K562 (cell line): ENCODE measurements around the gene ZNF775. TPM values are rescaled to one million over a fixed set of nuclear protein-coding genes. Genes with fewer than 3 reads are reported as not detected.

Experiments used
- LEF1 ChIP-seq: fragments of 450-650 bp; IDR thresholded peaks from 2 replicates; pipeline ENCODE4 v1.6.1; 2016; ENCODE audit warnings: mild to moderate bottlenecking
- NFIX ChIP-seq: fragments of 250-450 bp; sonication (Bioruptor Pico); IDR thresholded peaks from 2 replicates; pipeline ENCODE4 v1.4.0; 2020; ENCODE audit warnings: low read depth, mild to moderate bottlenecking, moderate library complexity
- NR2C2 ChIP-seq, 2 experiments: fragments of 200-800 bp in 1 of 2; sonication (Bioruptor generic) in 1 of 2; sonication (generic) in 1 of 2; formaldehyde crosslinking in 1 of 2; IDR thresholded peaks; 2 replicates each; pipeline versions ENCODE4 v1.6.1 to v1.8.0; 2016 to 2022; ENCODE audit warnings: mild to moderate bottlenecking in 1 of 2, missing compliant biosample characterization in 1 of 2, missing genetic modification characterization in 1 of 2, missing genetic modification reagents in 1 of 2
- POLR2B ChIP-seq: fragments of 450-650 bp; IDR thresholded peaks from 2 replicates; pipeline ENCODE4 v1.6.1; 2018; ENCODE audit warnings: low read depth; ENCODE audit not compliant: partially characterized antibody
- PTTG1 ChIP-seq: fragments of 450-650 bp; IDR thresholded peaks from 2 replicates; pipeline ENCODE4 v1.6.1; 2016; ENCODE audit warnings: low read depth, mild to moderate bottlenecking, missing genetic modification characterization, missing compliant biosample characterization
- SMARCA5 ChIP-seq: fragments of 450-650 bp; IDR thresholded peaks from 2 replicates; pipeline ENCODE4 v1.6.1; 2016
- STAT5A ChIP-seq: IDR thresholded peaks from 2 replicates; pipeline ENCODE4 v1.6.1; 2012; ENCODE audit warnings: low read length, inconsistent platforms, borderline replicate concordance
- ZNF174 ChIP-seq: fragments of 250-450 bp; sonication (Bioruptor Pico); IDR thresholded peaks from 2 replicates; pipeline ENCODE4 v1.4.0; 2020; ENCODE audit warnings: mild to moderate bottlenecking
- ZNF224 ChIP-seq: sonication (generic); formaldehyde crosslinking; IDR thresholded peaks from 2 replicates; pipeline ENCODE4 v1.8.0; 2022; ENCODE audit warnings: mild to moderate bottlenecking, missing genetic modification reagents
- ZNF561 ChIP-seq: fragments of 450-650 bp; formaldehyde crosslinking; conservative IDR thresholded peaks from 2 replicates; pipeline ENCODE4 v1.4.0; 2020; ENCODE audit warnings: mild to moderate bottlenecking, moderate library complexity
- ZNF584 ChIP-seq: fragments of 200-800 bp; sonication (Bioruptor generic); IDR thresholded peaks from 2 replicates; pipeline ENCODE4 v1.6.1; 2016; ENCODE audit warnings: low read depth, mild to moderate bottlenecking, missing genetic modification characterization, missing compliant biosample characterization
- polyA plus RNA-seq, 8 experiments: library from polyadenylated mRNA; depleted of rRNA in 4 of 8; stranded (reverse) in 5 of 8; unstranded in 3 of 8; fragments of >200 nt; fragmentation: Nextera tagmentation in 2 of 8; fragmentation: Illumina TruSeq in 1 of 8; extraction: Ambion mirVana in 2 of 8; extraction: Trizol in 1 of 8; gene quantifications; 2 replicates each; pipeline versions ENCODE4 v1.2.1 to v1.2.3, GENCODE V29; 2011 to 2014; ENCODE audit warnings: inconsistent platforms in 1 of 8, missing spikeins in 1 of 8
- total RNA-seq, 7 experiments: library from RNA; depleted of rRNA in 6 of 7; stranded (reverse); fragments of >200 nt in 6 of 7; fragmentation: Illumina TruSeq in 2 of 7; extraction: Trizol in 2 of 7; gene quantifications; 2 replicates each; pipeline versions ENCODE4 v1.2.1 to v1.2.3, GENCODE V29; 2011 to 2021; ENCODE audit warnings: low replicate concordance in 1 of 7
- TF ChIP-seq, protein P1 (sequence below): sonication (generic); formaldehyde crosslinking; IDR thresholded peaks from 2 replicates; pipeline ENCODE4 v1.8.0; 2022; ENCODE audit warnings: mild to moderate bottlenecking, missing genetic modification reagents
- TF ChIP-seq, protein P2 (sequence below): sonication (generic); formaldehyde crosslinking; IDR thresholded peaks from 2 replicates; pipeline ENCODE4 v1.8.0; 2022; ENCODE audit warnings: mild to moderate bottlenecking, low read depth, missing genetic modification reagents
- TF ChIP-seq, protein P3 (sequence below): fragments of 450-650 bp; formaldehyde crosslinking; conservative IDR thresholded peaks from 2 replicates; pipeline ENCODE4 v1.4.0; 2022; ENCODE audit warnings: mild to moderate bottlenecking, missing genetic modification characterization
- TF ChIP-seq, protein P4 (sequence below): fragments of 450-650 bp; IDR thresholded peaks from 2 replicates; pipeline ENCODE4 v1.6.1; 2016; ENCODE audit warnings: borderline replicate concordance
- TF ChIP-seq, protein P5 (sequence below), 2 experiments: fragments of 450-650 bp in 1 of 2; sonication (generic) in 1 of 2; formaldehyde crosslinking in 1 of 2; IDR thresholded peaks in 1 of 2; conservative IDR thresholded peaks in 1 of 2; 2 replicates each; pipeline versions ENCODE4 v1.6.1 to v1.8.1; 2016 to 2023; ENCODE audit warnings: mild to moderate bottlenecking in 2 of 2, moderate library complexity in 2 of 2, inconsistent platforms in 1 of 2, missing genetic modification reagents in 1 of 2

ZNF775 gene
- total and polyA plus RNA-seq, 9 of the 15 experiments (the other 6 are each of a cell fraction or from before 2014, with no cell fraction given), result 0.04 to 18.7 (median 4.9) TPM

DNA sequence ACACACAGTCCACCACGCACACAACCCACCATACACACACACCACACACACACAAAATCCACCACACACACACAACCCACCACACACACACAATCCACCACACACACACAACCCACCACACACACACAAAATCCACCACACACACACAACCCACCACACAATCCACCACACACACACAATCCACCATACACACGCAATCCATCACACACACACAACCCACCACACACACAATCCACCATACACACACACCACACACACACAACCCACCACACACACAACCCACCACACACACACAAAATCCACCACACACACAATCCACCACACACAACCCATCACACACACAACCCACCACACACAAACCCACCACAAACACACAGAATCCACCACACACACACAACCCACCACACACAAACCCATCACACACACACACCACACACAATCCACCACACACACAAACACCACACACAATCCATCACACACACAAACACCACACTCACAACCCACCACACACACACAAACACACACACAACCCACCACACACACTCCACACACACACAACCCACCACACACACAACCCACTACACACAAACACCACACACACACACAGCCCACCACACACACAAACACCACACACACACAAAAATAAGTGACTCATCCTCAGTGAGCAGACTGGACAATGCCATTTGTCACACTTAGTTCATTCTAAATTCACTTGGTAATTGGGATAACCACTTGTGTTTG, 19.3 kb upstream of the ZNF775 start (continued):
- TF ChIP-seq, protein P1, sequence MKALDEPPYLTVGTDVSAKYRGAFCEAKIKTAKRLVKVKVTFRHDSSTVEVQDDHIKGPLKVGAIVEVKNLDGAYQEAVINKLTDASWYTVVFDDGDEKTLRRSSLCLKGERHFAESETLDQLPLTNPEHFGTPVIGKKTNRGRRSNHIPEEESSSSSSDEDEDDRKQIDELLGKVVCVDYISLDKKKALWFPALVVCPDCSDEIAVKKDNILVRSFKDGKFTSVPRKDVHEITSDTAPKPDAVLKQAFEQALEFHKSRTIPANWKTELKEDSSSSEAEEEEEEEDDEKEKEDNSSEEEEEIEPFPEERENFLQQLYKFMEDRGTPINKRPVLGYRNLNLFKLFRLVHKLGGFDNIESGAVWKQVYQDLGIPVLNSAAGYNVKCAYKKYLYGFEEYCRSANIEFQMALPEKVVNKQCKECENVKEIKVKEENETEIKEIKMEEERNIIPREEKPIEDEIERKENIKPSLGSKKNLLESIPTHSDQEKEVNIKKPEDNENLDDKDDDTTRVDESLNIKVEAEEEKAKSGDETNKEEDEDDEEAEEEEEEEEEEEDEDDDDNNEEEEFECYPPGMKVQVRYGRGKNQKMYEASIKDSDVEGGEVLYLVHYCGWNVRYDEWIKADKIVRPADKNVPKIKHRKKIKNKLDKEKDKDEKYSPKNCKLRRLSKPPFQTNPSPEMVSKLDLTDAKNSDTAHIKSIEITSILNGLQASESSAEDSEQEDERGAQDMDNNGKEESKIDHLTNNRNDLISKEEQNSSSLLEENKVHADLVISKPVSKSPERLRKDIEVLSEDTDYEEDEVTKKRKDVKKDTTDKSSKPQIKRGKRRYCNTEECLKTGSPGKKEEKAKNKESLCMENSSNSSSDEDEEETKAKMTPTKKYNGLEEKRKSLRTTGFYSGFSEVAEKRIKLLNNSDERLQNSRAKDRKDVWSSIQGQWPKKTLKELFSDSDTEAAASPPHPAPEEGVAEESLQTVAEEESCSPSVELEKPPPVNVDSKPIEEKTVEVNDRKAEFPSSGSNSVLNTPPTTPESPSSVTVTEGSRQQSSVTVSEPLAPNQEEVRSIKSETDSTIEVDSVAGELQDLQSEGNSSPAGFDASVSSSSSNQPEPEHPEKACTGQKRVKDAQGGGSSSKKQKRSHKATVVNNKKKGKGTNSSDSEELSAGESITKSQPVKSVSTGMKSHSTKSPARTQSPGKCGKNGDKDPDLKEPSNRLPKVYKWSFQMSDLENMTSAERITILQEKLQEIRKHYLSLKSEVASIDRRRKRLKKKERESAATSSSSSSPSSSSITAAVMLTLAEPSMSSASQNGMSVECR (CRISPR knock-in tag), result no peak
- TF ChIP-seq, protein P2, sequence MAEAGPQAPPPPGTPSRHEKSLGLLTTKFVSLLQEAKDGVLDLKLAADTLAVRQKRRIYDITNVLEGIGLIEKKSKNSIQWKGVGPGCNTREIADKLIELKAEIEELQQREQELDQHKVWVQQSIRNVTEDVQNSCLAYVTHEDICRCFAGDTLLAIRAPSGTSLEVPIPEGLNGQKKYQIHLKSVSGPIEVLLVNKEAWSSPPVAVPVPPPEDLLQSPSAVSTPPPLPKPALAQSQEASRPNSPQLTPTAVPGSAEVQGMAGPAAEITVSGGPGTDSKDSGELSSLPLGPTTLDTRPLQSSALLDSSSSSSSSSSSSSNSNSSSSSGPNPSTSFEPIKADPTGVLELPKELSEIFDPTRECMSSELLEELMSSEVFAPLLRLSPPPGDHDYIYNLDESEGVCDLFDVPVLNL, result peak; percentile 26; the same call in 1 of the 2 replicates
- peak; percentile 86 for TF ChIP-seq SMARCA5
- TF ChIP-seq, protein P3, sequence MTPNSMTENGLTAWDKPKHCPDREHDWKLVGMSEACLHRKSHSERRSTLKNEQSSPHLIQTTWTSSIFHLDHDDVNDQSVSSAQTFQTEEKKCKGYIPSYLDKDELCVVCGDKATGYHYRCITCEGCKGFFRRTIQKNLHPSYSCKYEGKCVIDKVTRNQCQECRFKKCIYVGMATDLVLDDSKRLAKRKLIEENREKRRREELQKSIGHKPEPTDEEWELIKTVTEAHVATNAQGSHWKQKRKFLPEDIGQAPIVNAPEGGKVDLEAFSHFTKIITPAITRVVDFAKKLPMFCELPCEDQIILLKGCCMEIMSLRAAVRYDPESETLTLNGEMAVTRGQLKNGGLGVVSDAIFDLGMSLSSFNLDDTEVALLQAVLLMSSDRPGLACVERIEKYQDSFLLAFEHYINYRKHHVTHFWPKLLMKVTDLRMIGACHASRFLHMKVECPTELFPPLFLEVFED (CRISPR knock-in tag), result peak; percentile 95
- TF ChIP-seq ZNF561, result no peak
- TF ChIP-seq, protein P4, sequence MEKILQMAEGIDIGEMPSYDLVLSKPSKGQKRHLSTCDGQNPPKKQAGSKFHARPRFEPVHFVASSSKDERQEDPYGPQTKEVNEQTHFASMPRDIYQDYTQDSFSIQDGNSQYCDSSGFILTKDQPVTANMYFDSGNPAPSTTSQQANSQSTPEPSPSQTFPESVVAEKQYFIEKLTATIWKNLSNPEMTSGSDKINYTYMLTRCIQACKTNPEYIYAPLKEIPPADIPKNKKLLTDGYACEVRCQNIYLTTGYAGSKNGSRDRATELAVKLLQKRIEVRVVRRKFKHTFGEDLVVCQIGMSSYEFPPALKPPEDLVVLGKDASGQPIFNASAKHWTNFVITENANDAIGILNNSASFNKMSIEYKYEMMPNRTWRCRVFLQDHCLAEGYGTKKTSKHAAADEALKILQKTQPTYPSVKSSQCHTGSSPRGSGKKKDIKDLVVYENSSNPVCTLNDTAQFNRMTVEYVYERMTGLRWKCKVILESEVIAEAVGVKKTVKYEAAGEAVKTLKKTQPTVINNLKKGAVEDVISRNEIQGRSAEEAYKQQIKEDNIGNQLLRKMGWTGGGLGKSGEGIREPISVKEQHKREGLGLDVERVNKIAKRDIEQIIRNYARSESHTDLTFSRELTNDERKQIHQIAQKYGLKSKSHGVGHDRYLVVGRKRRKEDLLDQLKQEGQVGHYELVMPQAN, result peak; percentile 75; the same call in 1 of the 2 replicates
- TF ChIP-seq NR2C2 (CRISPR knock-in tag; IDR thresholded peaks at IDR 0.05), result no peak
- no peak for TF ChIP-seq NR2C2 (tag; IDR thresholded peaks at IDR 0.05)
- no peak for TF ChIP-seq LEF1
- peak; percentile 78; the same call in 1 of the 2 replicates for TF ChIP-seq ZNF224
- TF ChIP-seq ZNF174, result no peak
- TF ChIP-seq ZNF584 (CRISPR knock-in tag), result no peak
- TF ChIP-seq, protein P5, sequence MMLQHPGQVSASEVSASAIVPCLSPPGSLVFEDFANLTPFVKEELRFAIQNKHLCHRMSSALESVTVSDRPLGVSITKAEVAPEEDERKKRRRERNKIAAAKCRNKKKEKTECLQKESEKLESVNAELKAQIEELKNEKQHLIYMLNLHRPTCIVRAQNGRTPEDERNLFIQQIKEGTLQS (IDR thresholded peaks at IDR 0.05), result peak; percentile 82
- TF ChIP-seq, protein P5 (CRISPR knock-in tag; conservative IDR thresholded peaks at IDR 0.05), result no peak
- no peak for TF ChIP-seq PTTG1 (tag)
- TF ChIP-seq POLR2B, result peak; percentile 33
- no peak for TF ChIP-seq STAT5A
- no peak for TF ChIP-seq NFIX (CRISPR knock-in tag)
